Measurements from ENCODE around the gene ZFP82.
A peak's percentile ranks its signal among the peaks of the same experiment; 100 is the strongest.

The ZFP82 gene

DNA sequence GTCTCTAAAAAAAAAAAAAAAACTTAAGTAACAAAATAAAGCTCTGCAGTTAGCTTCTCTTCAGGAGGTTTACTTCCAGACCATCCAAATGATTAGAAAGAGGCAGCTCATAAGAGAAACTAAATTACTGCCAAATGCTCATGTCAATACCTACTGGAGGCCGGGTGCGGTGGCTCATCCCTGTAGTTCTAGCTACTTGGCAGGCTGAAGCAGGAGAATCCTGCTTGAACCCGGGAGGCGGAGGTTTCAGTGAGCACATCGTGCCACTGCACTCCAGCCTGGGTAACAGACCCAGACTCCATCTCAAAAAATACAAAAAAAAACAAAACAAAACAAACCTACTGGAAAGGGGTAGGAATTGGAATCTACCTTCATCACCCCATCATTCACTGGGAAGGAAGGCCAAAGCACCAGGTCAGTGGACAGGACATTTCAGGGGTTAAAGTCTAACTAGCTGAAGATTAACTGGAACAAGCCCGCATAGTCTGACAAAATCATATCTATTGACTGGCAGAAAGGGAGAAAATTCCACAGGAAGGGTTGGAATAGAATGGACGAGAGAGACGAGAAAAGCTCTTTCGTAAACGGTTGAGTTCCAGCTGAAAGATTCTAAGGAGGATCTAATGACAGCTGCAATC is 40.8 kb downstream of the ZFP82 start:
- peak overlapping the region; percentile 60; the same call in 1 of the 2 replicates for H3K4me2 ChIP-seq (ENCODE audit: low read depth, low read length)
- H3K27ac ChIP-seq (ENCODE audit: low read length) = no peak overlapping the region
- no peaks in the 10 kb centered on the region for H3K9me2 ChIP-seq (replicated peaks; ENCODE audit: insufficient read depth, low read length)
- H3K4me3 ChIP-seq (ENCODE audit: low read length) = no peak overlapping the region; the same call in 1 of the 2 replicates
- H2AFZ ChIP-seq (ENCODE audit: low read length) = no peak overlapping the region
- no peaks in the 10 kb centered on the region for H4K20me1 ChIP-seq (ENCODE audit: insufficient read depth, low read length)
- DNase-seq = no peak
- no peaks in the 10 kb centered on the region for H3K9me3 ChIP-seq (replicated peaks; ENCODE audit: insufficient read depth, low read length)
- TF ChIP-seq EZH2 (optimal IDR thresholded peaks at IDR 0.05; ENCODE audit: low read depth, low read length) (no peak), EZH2phosphoT487 (IDR thresholded peaks at IDR 0.05; ENCODE audit: low read length) (no peak)
- TF ChIP-seq, protein P1, sequence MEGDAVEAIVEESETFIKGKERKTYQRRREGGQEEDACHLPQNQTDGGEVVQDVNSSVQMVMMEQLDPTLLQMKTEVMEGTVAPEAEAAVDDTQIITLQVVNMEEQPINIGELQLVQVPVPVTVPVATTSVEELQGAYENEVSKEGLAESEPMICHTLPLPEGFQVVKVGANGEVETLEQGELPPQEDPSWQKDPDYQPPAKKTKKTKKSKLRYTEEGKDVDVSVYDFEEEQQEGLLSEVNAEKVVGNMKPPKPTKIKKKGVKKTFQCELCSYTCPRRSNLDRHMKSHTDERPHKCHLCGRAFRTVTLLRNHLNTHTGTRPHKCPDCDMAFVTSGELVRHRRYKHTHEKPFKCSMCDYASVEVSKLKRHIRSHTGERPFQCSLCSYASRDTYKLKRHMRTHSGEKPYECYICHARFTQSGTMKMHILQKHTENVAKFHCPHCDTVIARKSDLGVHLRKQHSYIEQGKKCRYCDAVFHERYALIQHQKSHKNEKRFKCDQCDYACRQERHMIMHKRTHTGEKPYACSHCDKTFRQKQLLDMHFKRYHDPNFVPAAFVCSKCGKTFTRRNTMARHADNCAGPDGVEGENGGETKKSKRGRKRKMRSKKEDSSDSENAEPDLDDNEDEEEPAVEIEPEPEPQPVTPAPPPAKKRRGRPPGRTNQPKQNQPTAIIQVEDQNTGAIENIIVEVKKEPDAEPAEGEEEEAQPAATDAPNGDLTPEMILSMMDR (IDR thresholded peaks at IDR 0.05; ENCODE audit: low read length) = no peak
- H3K4me1 ChIP-seq (ENCODE audit: low read length) = no peaks in the 10 kb centered on the region
- H3K36me3 ChIP-seq (replicated peaks; ENCODE audit: insufficient read depth, low read length) = no peaks in the 10 kb centered on the region
- H3K27me3 ChIP-seq (replicated peaks; ENCODE audit: insufficient read depth, low read length) = no peaks in the 10 kb centered on the region
- H3K9ac ChIP-seq (ENCODE audit: low read length) = no peak overlapping the region
- H3K79me2 ChIP-seq (ENCODE audit: low read length) = no peaks in the 10 kb centered on the region
- no peaks in the 10 kb centered on the region for H3F3A ChIP-seq (ENCODE audit: insufficient read depth, low read length)

DNA sequence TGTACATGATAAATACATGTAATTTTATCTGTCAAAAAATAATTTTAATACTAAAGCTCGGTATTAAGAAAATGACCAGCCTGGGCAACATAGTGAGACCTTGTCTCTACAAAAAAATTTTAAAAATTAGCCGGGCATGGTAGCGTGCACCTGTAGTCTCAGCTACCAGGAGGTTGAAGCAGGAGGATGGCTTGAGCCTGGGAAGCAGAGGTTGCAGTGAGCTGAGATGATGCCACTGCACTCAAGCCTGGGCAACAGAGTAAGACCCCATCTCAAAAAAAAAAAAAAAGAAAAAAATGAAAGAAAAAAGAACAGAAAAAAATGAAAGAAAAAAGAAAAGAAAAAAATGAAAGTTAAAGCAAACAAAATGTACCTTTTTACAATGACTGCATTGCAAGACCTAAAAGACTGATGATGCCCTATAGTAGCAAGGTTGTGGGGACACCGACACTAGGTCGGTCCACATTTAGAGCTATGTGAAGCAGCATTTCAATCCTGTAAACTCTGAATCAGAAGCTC is 44.7 kb downstream of the ZFP82 start:
- Histone ChIP-seq H3F3A (ENCODE audit: insufficient read depth, low read length) (no peaks in the 10 kb centered on the region), H3K9ac (ENCODE audit: low read length) (no peak overlapping the region), H2AFZ (ENCODE audit: low read length) (no peak overlapping the region), H3K9me2 (replicated peaks; ENCODE audit: insufficient read depth, low read length) (no peaks in the 10 kb centered on the region), H3K4me3 (ENCODE audit: low read length) (no peak overlapping the region), H3K36me3 (replicated peaks; ENCODE audit: insufficient read depth, low read length) (no peaks in the 10 kb centered on the region), H3K4me1 (ENCODE audit: low read length) (no peaks in the 10 kb centered on the region), H3K4me2 (ENCODE audit: low read depth, low read length) (no peak overlapping the region), H3K9me3 (replicated peaks; ENCODE audit: insufficient read depth, low read length) (no peaks in the 10 kb centered on the region), H3K79me2 (ENCODE audit: low read length) (no peaks in the 10 kb centered on the region), H4K20me1 (ENCODE audit: insufficient read depth, low read length) (no peaks in the 10 kb centered on the region), H3K27ac (ENCODE audit: low read length) (no peak overlapping the region), H3K27me3 (replicated peaks; ENCODE audit: insufficient read depth, low read length) (no peaks in the 10 kb centered on the region)
- TF ChIP-seq, protein P1 (IDR thresholded peaks at IDR 0.05; ENCODE audit: low read length) = no peak
- TF ChIP-seq EZH2phosphoT487 (IDR thresholded peaks at IDR 0.05; ENCODE audit: low read length) (no peak), EZH2 (optimal IDR thresholded peaks at IDR 0.05; ENCODE audit: low read depth, low read length) (no peak)
- no peak for DNase-seq

DNA sequence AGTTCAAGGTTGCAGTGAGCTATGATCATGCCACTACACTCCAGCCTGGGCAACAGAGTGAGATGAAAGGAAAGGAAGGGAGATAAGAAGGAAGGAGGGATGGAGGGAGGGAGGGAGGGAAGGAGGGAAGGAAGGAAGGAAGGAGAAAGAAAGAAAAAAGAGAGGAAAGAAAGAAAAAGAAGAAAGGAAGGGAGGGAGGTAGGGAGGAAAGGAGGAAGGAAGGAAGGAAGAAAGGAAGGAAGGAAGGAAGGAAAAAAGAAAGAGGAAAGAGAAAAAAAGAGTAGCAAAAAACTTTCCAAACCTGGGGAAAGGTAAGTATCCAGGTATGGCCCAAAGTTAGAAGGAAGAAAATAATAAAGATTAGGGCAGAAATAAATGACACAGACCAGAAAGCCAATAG is 46.6 kb downstream of the ZFP82 start:
- no peak overlapping the region for H3K27ac ChIP-seq (ENCODE audit: low read length)
- no peaks in the 10 kb centered on the region for H3K27me3 ChIP-seq (replicated peaks; ENCODE audit: insufficient read depth, low read length)
- no peaks in the 10 kb centered on the region for H4K20me1 ChIP-seq (ENCODE audit: insufficient read depth, low read length)
- no peaks in the 10 kb centered on the region for H3K79me2 ChIP-seq (ENCODE audit: low read length)
- H3K9me2 ChIP-seq (replicated peaks; ENCODE audit: insufficient read depth, low read length) = no peaks in the 10 kb centered on the region
- no peaks in the 10 kb centered on the region for H3K4me1 ChIP-seq (ENCODE audit: low read length)
- H2AFZ ChIP-seq (ENCODE audit: low read length) = no peak overlapping the region
- H3K9me3 ChIP-seq (replicated peaks; ENCODE audit: insufficient read depth, low read length) = no peaks in the 10 kb centered on the region
- H3F3A ChIP-seq (ENCODE audit: insufficient read depth, low read length) = no peaks in the 10 kb centered on the region
- H3K36me3 ChIP-seq (replicated peaks; ENCODE audit: insufficient read depth, low read length) = no peaks in the 10 kb centered on the region
- TF ChIP-seq, protein P1 (IDR thresholded peaks at IDR 0.05; ENCODE audit: low read length) = no peak
- TF ChIP-seq EZH2 (optimal IDR thresholded peaks at IDR 0.05; ENCODE audit: low read depth, low read length) (no peak), EZH2phosphoT487 (IDR thresholded peaks at IDR 0.05; ENCODE audit: low read length) (no peak)
- H3K4me2 ChIP-seq (ENCODE audit: low read depth, low read length) = no peak overlapping the region
- no peak overlapping the region for H3K4me3 ChIP-seq (ENCODE audit: low read length)
- no peak for DNase-seq
- H3K9ac ChIP-seq (ENCODE audit: low read length) = no peak overlapping the region

Measured in MM.1S (cell line).